ENCODE results near the gene STIP1. TPM values are rescaled to one million over a fixed set of nuclear protein-coding genes. Genes with fewer than 3 reads are reported as not detected.

STIP1 gene
- total RNA-seq, 1 donor from 2014 or later, result 102 TPM

GRCh38 chr11:64141081-64141783 lies 44.7 kb upstream of the STIP1 start:
- TF ChIP-seq CTCF (IDR thresholded peaks at IDR 0.05; ENCODE audit: insufficient read depth, low read length, severe bottlenecking), result no peak
- Histone ChIP-seq H3K4me3 (ENCODE audit: low read depth, low read length) (no peak overlapping the region), H3K27me3 (ENCODE audit: control insufficient read depth, insufficient read depth, low read length) (no peaks in the 10 kb centered on the region), H3K36me3 (ENCODE audit: control insufficient read depth, insufficient read depth, low read length) (no peaks in the 10 kb centered on the region)
- DNase-seq (ENCODE audit: low read depth) (no peak), FAIRE-seq (no peak)

GRCh38 chr11:64144587-64145472 lies 41.1 kb upstream of the STIP1 start:
- H3K36me3 ChIP-seq (ENCODE audit: control insufficient read depth, insufficient read depth, low read length), result no peaks in the 10 kb centered on the region
- no peak for DNase-seq (ENCODE audit: low read depth)
- no peak for TF ChIP-seq CTCF (IDR thresholded peaks at IDR 0.05; ENCODE audit: insufficient read depth, low read length, severe bottlenecking)
- no peak for FAIRE-seq
- no peak overlapping the region for H3K4me3 ChIP-seq (ENCODE audit: low read depth, low read length)
- H3K27me3 ChIP-seq (ENCODE audit: control insufficient read depth, insufficient read depth, low read length), result no peaks in the 10 kb centered on the region

- peak; percentile 86 for TF ChIP-seq CTCF (IDR thresholded peaks at IDR 0.05; ENCODE audit: insufficient read depth, low read length, severe bottlenecking)
- no peaks in the 10 kb centered on the region for H3K27me3 ChIP-seq (ENCODE audit: control insufficient read depth, insufficient read depth, low read length)
- FAIRE-seq (no peak), DNase-seq (ENCODE audit: low read depth) (peak; percentile 26)
- peaks cover 2% of the 10 kb centered on the region for H3K36me3 ChIP-seq (ENCODE audit: control insufficient read depth, insufficient read depth, low read length)
- H3K4me3 ChIP-seq (ENCODE audit: low read depth, low read length), result no peak overlapping the region
Observed at GRCh38 chr11:64146036-64146955, 39.7 kb upstream of the STIP1 start.

- no peak overlapping the region for H3K4me3 ChIP-seq (ENCODE audit: low read depth, low read length)
- H3K27me3 ChIP-seq (ENCODE audit: control insufficient read depth, insufficient read depth, low read length), result no peaks in the 10 kb centered on the region
- H3K36me3 ChIP-seq (ENCODE audit: control insufficient read depth, insufficient read depth, low read length), result peaks cover 2% of the 10 kb centered on the region
- DNase-seq (ENCODE audit: low read depth), result peak; percentile 42
- peak; percentile 90 for TF ChIP-seq CTCF (IDR thresholded peaks at IDR 0.05; ENCODE audit: insufficient read depth, low read length, severe bottlenecking)
- no peak for FAIRE-seq
Observed at GRCh38 chr11:64148226-64148916, 37.6 kb upstream of the STIP1 start.

GRCh38 chr11:64148917-64149617 lies 36.9 kb upstream of the STIP1 start:
- H3K27me3 ChIP-seq (ENCODE audit: control insufficient read depth, insufficient read depth, low read length), result no peaks in the 10 kb centered on the region
- no peak for TF ChIP-seq CTCF (IDR thresholded peaks at IDR 0.05; ENCODE audit: insufficient read depth, low read length, severe bottlenecking)
- H3K36me3 ChIP-seq (ENCODE audit: control insufficient read depth, insufficient read depth, low read length), result peaks cover 2% of the 10 kb centered on the region
- peak; percentile 83 for FAIRE-seq
- DNase-seq (ENCODE audit: low read depth), result no peak
- H3K4me3 ChIP-seq (ENCODE audit: low read depth, low read length), result no peak overlapping the region

All from bronchial epithelial cell (primary cell).